Lung (tissue), 12 donors: ENCODE measurements around the gene CLK1. TPM values are rescaled to one million over a fixed set of nuclear protein-coding genes. Genes with fewer than 3 reads are reported as not detected.

Source experiments
- ATAC-seq: fragments of 200-7000 bp; cut with Tn5 transposase; one replicate; pipeline ENCODE4 v1.9.1; 2020; ENCODE audit warnings: moderate number of reproducible peaks; ENCODE audit not compliant: insufficient read depth, low FRiP score
- DNase-seq, 3 donors: peaks; one replicate each; pipeline ENCODE4 v3.0.0-alpha.2; 2013 to 2017
- H3K27ac ChIP-seq, 2 donors: one replicate each; pipeline ENCODE4 v1.5.1; 2013; ENCODE audit warnings: mild to moderate bottlenecking in 2 of 2, moderate library complexity in 2 of 2, control low read depth in 1 of 2, inconsistent platforms in 1 of 2, low read depth in 1 of 2, low read length in 1 of 2
- H3K27me3 ChIP-seq, 3 donors: one replicate each; pipeline ENCODE4 v1.5.1; 2013; ENCODE audit warnings: low read length in 2 of 3; ENCODE audit not compliant: control insufficient read depth in 3 of 3, insufficient read depth in 3 of 3
- H3K36me3 ChIP-seq, 4 donors: one replicate each; pipeline ENCODE4 v1.5.1; 2013; ENCODE audit warnings: low read length in 4 of 4, mild to moderate bottlenecking in 1 of 4, moderate library complexity in 1 of 4; ENCODE audit not compliant: control insufficient read depth in 4 of 4, insufficient read depth in 4 of 4
- H3K4me1 ChIP-seq, 5 donors: one replicate each; pipeline ENCODE4 v1.5.1; 2013; ENCODE audit warnings: low read length in 5 of 5, mild to moderate bottlenecking in 2 of 5, moderate library complexity in 1 of 5; ENCODE audit not compliant: control insufficient read depth in 5 of 5, insufficient read depth in 5 of 5
- H3K4me3 ChIP-seq: one replicate; pipeline ENCODE4 v1.5.1; 2013; ENCODE audit warnings: mild to moderate bottlenecking, control low read depth, moderate library complexity
- H3K9ac ChIP-seq, 2 donors: one replicate each; pipeline ENCODE4 v1.5.1; 2013; ENCODE audit warnings: low read length in 2 of 2, control low read depth in 1 of 2; ENCODE audit not compliant: insufficient read depth in 1 of 2
- H3K9me3 ChIP-seq, 4 donors: one replicate each; pipeline ENCODE4 v1.5.1; 2013; ENCODE audit warnings: low read length in 3 of 4, mild to moderate bottlenecking in 1 of 4, moderate library complexity in 1 of 4; ENCODE audit not compliant: control insufficient read depth in 4 of 4, insufficient read depth in 3 of 4
- CTCF ChIP-seq: IDR thresholded peaks from 2 replicates; pipeline ENCODE4 v1.5.1; 2012; ENCODE audit warnings: mild to moderate bottlenecking; ENCODE audit errors: control extremely low read depth, extremely low read depth
- WGBS, 2 donors: extraction: QIAGEN DNeasy Blood & Tissue Kit; methylation state at CpG; one replicate each; pipeline ENCODE4 v1.1.7; 2013; 5-methylcytosine and 5-hydroxymethylcytosine counted together
- polyA plus RNA-seq, 2 donors: library from polyadenylated mRNA; stranded (reverse); fragments of 200-250 nt; gene quantifications; one replicate each; pipeline ENCODE4 v1.2.1, GENCODE V29; 2013
- total RNA-seq, 2 donors: library from RNA; depleted of rRNA in 1 of 2; stranded (reverse); fragments of >200 nt in 1 of 2; gene quantifications; one replicate each; pipeline ENCODE4 v1.2.1, GENCODE V29; 2014 to 2021
- donor health status: control.
- donor health status: control.
- donor health status: Bipolar disorder and iron deficiency.
- donor health status: healthy.
- donor health status: DM: yes; HTN: yes; CAD: no.

Gene CLK1
- total and polyA plus RNA-seq, 4 donors: 69.1 to 528 (median 300) TPM

DNA sequence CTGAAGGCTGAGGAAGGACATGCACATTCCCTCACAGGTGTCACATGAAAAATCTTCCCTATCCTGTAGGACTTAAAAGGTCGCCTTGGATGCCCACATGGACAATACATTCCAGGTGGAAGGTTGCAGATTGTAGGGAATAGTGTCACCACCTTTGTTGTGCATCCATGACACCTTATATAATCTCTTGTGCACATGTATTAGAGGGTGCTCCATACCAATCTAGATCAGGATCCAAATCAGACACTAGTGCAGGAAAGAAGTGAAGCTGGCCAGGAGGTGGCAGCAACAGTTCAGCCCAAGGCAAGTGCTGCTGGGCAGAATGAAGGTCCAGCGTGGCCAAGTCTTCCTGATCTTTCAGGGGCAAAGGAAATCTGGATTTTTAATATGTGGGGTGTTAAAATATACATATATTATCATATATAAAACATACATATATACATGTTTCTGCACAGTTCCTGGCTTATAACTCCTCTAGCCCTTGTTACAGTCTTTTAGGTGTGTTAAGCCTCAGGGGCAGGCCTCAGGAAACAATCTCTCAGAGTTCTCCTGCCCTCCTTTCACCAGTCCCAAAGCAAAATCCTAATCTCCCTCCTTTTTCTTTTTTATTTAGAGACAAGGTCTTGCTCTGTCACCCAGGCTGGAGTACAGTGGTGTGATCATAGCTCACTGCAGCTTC, 41.3 kb upstream of the CLK1 start:
- peak; percentile 69 to 76 (median 72) for DNase-seq
- Histone ChIP-seq H3K9ac (no peak overlapping the region), H3K36me3 (peaks cover 3 to 22% (median 13%) of the 10 kb centered on the region in 4 donors), H3K27me3 (no peaks in the 10 kb centered on the region), H3K4me1 (peaks cover 0 to 3% (median 0%) of the 10 kb centered on the region in 5 donors), H3K27ac (no peak overlapping the region), H3K9me3 (no peaks in the 10 kb centered on the region), H3K4me3 (no peak overlapping the region)
- ATAC-seq: peak; percentile 76
- 53 to 56% methylated on average over 2 of the region's 2 CpGs for WGBS, 2 donors
- TF ChIP-seq CTCF: peak; percentile 68

GRCh38 chr2:200901459-200902072, 37.1 kb upstream of the CLK1 start:
- 4 to 12% methylated on average over 4 of the region's 4 CpGs for WGBS, 2 donors
- Histone ChIP-seq H3K9me3 (no peaks in the 10 kb centered on the region), H3K4me3 (no peak overlapping the region), H3K27me3 (no peaks in the 10 kb centered on the region), H3K9ac (no peak overlapping the region), H3K4me1 (peaks cover 0 to 3% (median 0%) of the 10 kb centered on the region in 5 donors), H3K27ac (no peak overlapping the region), H3K36me3 (peaks cover 11 to 47% (median 30%) of the 10 kb centered on the region in 4 donors)
- TF ChIP-seq CTCF: peak; percentile 79
- peak; percentile 71 to 84 (median 80) for DNase-seq
- ATAC-seq: peak; percentile 94

DNA sequence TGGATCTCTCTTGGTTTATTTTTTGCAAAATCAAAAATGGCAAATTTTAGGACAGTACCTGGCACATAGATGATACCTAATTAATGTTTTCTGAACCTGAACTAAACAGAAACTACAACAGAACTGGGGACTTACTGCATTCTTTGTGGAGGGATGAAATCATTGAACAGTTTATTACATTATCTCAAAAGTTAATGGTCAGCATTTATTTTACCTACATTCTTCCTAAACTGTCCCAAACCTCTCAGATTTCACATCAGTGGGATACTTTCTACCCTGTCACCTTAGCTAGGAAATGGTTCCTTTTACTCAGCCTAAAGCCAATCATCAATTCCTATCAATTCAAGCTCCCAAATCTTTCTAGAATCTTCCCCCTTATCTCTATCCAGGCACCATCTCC, 35.0 kb upstream of the CLK1 start:
- no peak for DNase-seq
- TF ChIP-seq CTCF: no peak
- Histone ChIP-seq H3K27ac (no peak overlapping the region), H3K9ac (no peak overlapping the region), H3K27me3 (no peaks in the 10 kb centered on the region), H3K36me3 (peaks cover 21 to 54% (median 37%) of the 10 kb centered on the region in 4 donors), H3K4me1 (peaks cover 0 to 3% (median 0%) of the 10 kb centered on the region in 5 donors), H3K4me3 (no peak overlapping the region), H3K9me3 (no peaks in the 10 kb centered on the region)
- ATAC-seq: no peak
